Cortex of kidney (tissue), 1 donor: ENCODE results near the gene SLC22A12.

Experiments
- DNase-seq: peaks from one replicate; lab custom pipeline; 2025; lab: John Stamatoyannopoulos, UW

The SLC22A12 gene

DNA sequence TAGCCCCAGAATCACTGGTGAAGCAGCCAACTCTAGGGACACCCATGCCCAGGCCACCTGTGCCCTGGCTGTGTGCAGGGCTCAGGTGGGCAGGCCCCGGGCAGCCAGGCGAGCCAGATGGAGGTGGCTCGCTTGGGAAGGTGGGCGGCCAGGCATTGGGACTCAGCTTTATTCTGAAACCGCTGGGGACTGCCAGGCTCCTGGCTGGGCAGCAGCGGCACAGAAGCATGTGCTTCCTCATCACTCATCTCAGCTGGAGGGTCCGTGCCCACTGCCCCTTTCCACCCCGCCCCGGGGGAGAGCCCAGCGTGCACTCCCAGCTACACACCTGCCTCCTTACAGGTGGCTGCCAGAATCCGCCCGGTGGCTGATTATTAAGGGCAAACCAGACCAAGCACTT is 27.1 kb upstream of the SLC22A12 start:
- DNase-seq: no peak

GRCh38 chr11:64564419-64564818 is 26.6 kb upstream of the SLC22A12 start:
- no peak for DNase-seq

- DNase-seq: no peak
These were observed 25.8 kb upstream of the SLC22A12 start for GRCh38 chr11:64564947-64565889.

DNA sequence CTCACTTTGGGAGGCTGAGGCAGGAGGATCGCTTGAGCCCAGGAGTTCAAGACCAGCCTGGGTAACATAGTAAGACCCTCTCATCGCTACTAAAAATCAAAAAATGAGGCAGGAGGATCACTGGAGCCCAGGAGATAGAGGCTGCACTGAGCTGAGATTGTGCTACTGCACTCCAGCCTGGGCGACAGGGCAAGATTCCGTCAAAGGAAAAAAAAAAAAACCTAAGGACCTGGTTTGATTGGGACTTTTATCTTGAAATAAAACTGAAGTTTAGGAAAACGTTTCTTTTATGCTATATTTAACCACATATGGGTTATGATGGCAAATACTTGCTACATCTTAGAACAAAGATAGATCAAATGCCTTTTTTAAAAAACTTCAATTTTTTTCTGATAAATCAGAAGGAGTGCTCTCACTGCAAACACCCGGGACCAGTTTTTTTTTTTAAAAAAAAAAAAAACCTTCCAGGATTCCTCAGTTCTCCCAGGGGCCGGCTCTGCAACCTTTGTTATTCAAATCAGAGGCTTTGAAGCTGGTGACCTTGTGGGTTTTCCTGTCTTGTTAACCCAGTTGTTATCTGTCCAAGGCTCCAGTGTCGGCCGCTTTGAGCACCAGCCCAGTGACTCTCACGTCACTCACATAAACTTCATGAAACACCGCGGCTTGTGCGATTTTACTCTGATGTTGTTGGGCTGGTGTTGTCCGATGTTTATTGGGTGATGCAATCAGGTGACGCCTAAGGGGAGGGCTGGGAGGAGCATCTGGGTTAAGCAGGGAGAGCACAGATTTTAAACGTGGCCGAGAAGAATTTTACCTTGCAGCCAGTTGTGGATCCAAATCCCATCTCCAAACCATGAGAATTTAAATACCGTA is 24.7 kb upstream of the SLC22A12 start:
- DNase-seq: no peak

DNA sequence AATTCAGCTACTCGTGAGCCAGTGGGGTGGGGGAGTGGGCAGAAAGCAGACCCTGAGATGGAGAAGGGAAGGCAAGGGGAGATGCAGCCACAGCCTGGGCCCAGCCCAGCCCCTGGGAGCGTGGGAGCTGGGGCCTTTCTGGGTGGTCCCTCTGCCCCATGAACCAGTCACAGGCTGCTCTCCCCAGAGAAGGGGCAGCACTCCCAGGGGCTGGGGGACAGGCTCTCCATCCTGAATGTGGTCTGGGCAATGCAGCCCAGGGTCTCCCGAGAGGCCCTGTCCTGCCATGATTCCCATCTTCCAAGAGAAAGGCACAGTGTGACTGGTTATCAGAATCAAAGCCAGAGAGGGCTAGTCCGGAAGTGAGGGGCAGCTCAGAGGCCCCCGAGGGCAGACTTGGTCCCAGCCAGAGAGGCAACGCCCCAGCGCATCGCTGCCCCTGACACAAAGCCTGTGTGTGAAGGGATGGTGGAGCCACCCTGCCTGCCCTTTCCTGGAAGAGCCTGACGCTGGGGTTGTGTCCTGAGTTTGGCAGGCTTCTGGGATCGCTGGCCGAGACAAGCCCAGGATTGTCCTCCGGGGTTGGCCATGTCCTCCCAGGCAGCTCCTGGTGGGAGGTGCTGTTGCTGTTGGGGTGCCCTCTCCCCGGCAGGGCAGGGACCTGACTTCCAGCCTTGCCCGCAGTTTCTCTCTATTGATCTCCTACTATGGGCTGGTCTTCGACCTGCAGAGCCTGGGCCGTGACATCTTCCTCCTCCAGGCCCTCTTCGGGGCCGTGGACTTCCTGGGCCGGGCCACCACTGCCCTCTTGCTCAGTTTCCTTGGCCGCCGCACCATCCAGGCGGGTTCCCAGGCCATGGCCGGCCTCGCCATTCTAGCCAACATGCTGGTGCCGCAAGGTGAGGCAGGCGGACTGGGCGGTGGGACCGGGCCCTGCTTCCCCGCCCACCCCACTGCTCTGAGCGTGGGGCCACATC is 23.8 kb upstream of the SLC22A12 start:
- DNase-seq: no peak

DNA sequence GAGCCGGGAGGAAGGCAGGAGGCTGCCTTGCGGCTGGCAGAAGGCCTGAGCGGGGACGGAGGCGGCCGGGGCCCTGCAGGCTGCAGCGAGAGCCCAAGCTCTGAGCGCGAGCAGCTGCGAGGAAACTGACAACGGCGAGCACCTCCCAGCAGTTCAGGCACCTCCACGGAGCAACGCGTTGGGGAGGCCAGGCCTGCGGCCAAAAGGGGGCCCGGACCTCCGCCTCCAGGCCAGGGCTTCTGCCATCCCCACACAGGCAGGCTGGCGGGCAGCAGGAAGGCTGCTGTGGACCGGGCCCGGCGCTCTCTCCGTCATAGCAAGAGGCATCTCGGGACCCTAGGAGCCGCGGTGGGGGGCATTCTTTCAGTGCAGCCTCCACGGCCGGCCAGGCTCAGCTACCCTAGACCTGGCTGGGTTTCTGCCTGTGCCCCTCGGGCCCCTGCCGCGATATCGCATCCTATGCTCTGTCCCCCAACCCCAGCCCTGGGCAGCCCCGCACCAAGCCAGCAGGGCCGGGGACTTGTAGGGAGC is 22.9 kb upstream of the SLC22A12 start:
- DNase-seq: no peak

- DNase-seq: no peak
These were observed 22.4 kb upstream of the SLC22A12 start for GRCh38 chr11:64568584-64569140.

DNA sequence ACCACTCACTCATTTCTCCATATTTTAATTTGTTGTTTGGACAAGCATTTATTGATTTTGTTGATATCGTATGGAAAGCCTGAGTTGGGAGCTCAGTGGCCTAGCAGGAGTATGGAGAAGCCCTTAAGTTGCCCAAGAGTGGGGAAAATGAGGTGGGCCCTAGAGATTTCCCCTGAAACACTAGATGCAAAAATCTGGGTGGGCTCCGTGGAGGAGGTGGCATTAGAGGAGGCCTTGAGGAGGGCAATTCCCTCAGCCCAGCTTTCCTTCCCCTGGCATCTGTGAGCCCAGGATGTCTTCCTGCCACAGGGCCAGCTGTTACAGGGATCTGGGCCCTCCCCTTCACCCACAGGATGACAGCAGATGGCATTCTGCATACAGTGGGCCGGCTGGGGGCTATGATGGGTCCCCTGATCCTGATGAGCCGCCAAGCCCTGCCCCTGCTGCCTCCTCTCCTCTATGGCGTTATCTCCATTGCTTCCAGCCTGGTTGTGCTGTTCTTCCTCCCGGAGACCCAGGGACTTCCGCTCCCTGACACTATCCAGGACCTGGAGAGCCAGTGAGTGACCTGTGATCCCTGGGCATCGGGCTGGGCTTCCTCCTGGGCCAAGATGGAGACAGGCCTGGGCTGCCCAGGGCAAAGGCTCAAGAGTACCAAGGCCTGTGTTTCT is 21.6 kb upstream of the SLC22A12 start:
- no peak for DNase-seq

- no peak for DNase-seq
These were observed 20.7 kb upstream of the SLC22A12 start for GRCh38 chr11:64570341-64570740.

DNA sequence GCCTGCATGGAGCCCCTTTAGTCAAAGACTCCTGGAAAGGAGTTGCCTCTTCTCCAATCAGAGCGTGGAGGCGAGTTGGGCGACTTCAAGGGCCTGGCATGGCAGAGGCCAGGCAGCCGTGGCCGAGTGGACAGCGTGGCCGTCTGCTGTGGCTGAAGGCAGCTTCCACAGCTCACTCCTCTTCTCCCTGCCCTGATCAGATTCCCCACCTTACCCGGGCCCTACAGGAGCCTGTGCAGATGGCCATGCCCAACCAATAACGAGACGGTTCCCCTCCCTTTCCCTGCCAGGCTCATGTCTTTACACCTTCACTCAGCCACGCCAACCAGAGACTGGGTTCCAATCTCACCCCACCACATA is 20.0 kb upstream of the SLC22A12 start:
- no peak for DNase-seq

DNA sequence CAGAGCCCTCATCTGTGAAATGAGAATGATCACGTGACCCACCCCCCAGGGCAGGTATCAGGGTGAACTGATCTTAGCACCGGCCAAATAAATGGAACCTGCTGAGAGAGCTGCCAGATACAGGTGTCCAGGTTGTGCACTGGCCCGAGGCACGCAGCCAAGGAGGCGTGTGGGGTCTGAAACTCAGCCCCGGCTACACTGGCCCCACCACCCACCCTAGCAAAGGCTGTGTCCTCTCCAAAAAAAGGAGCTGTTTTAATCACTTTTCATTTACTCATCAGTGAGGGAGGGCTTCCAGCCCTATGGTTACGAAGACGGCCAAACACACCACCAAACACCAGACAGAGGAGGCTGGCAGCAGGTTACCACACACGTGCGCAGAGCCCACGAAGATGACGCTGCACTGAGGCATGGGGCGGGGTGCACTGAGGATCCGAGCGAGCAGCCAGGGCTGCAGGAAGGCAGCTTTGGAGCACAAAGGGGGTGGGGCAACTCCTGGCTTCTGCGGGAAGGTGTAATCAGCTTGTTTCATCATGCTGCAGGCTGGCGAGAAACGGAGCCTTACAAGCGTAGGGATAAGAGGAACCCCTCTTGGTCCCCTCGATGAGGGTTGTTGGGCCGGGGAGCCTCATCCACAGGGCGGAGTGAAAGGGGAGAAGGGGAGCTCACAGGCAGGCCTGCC is 19.5 kb upstream of the SLC22A12 start:
- no peak for DNase-seq

DNA sequence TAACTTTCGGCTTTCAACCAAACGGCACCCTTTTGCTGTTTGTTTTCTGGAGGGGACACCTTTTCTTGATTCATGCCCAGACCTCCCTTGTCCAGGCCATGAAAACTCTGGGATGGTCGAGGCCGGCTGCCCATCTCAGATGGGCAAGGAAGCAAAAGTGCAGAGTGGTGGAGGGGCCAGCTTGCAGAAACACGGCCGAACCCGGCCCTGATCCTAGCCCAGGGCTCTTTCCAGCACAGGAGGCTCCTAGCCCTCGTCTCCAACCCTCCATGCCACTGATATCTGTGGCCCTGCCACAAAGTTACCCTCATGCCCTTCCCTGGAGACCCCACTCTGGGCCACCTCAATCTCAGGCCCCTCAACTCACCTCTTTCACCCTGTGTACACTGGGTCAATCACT is 18.9 kb upstream of the SLC22A12 start:
- no peak for DNase-seq

DNA sequence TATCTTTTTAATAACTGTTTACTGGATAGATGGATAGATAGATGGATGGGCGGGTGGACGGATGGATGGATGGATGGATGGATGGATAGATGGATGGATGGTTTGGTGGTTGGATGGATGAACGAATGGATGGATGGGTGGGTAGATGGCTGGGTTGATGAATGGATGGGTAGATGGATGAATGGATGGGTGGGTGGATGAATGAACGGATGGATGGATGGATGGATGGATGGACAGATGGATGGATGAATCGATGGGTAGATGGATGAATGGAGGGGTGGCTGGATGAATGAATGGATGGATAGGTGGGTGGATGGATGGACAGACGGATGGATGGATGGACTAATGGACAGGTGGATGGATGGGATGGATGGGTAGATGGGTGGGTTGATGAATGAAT is 13.8 kb upstream of the SLC22A12 start:
- DNase-seq: no peak

- DNase-seq: no peak
These were observed 10.6 kb upstream of the SLC22A12 start for GRCh38 chr11:64580412-64580811.

DNA sequence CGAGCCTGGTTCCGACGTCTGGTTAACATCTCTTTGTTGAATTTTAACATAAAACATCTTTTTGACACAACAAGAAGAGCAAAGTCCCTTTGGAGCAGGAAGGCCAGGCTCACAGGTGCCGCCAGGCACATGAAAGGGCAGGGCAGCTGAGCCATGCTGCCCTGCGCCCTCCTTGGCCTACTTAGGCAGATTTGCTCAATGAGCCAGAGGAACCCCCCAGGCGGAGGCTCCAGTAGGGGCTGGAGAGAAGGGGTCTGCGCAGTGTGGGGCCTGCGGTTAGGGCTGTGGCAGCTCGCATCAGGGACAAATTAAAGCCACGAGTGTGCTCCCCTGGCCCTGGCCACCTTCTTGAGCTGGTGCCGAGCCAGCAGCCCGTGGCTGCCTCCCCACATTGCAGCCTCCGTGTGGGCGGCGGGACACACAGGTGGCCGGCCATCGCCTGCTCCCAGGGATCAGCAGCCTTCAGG is 9.9 kb upstream of the SLC22A12 start:
- DNase-seq: no peak

- no peak for DNase-seq
These were observed 8.1 kb upstream of the SLC22A12 start for GRCh38 chr11:64582885-64583284.

DNA sequence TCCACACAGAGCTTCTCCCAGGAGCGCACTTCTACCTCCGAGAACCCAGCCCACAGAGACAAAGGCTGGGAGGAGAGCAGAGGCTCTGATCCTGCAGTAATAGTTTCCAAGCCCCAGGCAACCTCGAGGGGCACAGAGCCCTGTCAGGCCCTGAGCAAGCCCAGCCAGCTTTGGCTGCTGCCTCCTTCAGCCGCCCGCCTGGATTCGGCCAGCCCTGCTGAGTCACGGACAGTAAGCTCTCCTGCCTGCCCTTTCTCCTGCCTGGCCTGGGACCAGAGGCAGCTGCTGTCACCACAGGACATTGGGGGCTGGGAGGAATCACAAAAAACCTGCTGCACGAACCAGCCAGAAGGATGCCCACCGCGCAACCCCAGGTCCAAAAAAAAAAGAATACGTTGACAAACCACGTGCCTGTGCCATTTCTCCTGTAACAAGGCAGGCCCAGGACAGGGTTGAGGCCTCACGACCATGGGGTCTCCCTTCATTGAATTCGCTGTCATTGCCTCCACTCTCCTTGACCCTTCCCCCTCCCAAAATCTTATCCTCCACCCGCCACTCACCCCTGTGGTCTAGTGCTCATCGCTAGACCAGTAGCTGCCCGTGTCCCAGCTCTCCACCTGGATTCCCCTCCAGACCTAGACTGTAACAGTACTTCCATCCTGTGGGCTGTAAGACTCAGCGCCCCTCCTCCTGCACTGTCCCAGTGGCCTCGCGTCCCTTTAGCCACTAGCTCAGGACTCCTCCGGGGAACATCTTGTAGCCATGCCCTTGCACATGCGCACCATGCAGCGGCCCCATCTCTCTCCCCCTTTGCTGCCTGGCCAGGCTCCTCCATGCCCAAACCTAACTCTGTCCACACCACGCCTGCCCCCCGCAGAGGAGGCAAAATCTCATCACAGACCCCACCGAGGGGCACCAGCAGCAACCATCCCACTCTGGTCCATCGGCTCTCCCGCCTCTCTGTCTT is 7.4 kb upstream of the SLC22A12 start:
- DNase-seq: no peak

DNA sequence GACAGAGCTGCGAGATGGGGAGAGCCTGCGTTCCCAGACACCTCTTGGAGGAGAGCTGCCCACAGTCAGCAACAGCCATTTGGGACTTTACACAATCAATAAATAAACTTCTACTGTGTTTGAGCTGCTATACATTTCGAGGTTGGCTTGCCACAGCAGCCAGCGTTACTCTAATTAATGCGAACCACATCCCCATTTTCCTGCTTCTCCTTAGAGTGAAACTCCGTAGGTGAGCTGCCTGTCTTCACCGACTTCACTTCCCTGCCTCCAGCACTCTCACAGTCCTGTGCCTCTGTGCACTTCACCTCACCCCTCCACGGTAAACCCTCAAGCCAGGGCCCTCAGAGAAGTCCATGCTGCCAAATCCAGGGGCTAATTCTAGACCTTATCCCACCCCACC is 5.9 kb upstream of the SLC22A12 start:
- DNase-seq: no peak

GRCh38 chr11:64586366-64586765 is 4.7 kb upstream of the SLC22A12 start:
- no peak for DNase-seq
